Forelimb muscle (tissue), 1 donor: ENCODE results near the gene ZNF280B. TPM values are rescaled to one million over a fixed set of nuclear protein-coding genes. Genes with fewer than 3 reads are reported as not detected.
"Not testable (repeated sequence)": the region's sequence is repeated elsewhere in the genome, so short reads cannot be mapped to it uniquely, and the experiment has no call there.

Experiments used
- DNase-seq: peaks from one replicate; pipeline ENCODE4 v3.0.0-alpha.2; 2013; ENCODE audit warnings: low read depth
- polyA plus RNA-seq: library from polyadenylated mRNA; unstranded; fragments of 120-200 nt; gene quantifications from one replicate; pipeline ENCODE4 v1.2.1, GENCODE V29; 2013; ENCODE audit not compliant: insufficient read length

Gene ZNF280B
- polyA plus RNA-seq, 1 donor = 4.2 TPM

DNA sequence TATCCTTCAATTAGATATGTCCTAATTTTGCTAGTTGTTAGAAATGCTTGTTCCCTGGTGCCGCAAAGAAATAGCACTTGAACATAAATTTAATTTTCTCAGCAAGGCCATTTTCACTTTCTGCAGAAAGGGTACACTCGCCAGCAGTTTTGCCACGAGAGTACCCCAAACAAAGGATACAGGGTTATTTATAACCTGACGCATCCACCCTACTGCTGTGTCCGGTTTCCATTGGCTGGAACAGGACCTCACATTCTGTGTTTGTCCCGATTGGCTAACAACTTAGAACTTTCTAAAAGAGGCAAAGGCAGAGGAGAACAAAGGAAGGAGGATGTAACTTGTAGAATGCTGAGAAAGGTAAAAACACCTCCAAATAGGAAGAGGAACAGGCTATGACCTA is 1.4 kb upstream of the ZNF280B start:
- not testable (repeated sequence) for DNase-seq

DNA sequence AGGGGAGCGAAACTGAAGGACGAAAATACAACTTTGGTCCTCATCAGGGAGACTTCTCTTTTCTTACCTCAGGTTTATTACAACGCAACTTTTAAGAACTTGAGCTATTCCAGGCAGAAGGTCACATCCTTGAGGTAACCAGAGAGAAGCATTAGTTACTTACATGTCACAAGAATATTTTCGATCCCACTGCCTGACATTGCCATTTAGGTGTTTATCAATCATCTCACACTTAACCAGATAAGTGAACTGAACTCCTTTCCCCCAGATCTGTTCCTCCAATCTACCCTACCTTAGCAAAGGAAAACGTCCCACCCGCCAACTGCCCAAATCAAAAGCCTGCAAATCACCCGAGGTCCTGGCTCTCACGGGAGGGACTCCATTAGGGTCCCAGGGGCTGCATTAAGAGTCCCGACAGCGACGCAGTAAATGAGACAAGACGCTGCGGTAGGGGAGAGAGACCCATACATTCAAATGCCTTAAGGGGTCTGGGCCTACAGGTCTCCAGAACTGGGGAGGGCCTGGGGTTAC is 734 bp downstream of the ZNF280B start:
- DNase-seq = no peak

DNA sequence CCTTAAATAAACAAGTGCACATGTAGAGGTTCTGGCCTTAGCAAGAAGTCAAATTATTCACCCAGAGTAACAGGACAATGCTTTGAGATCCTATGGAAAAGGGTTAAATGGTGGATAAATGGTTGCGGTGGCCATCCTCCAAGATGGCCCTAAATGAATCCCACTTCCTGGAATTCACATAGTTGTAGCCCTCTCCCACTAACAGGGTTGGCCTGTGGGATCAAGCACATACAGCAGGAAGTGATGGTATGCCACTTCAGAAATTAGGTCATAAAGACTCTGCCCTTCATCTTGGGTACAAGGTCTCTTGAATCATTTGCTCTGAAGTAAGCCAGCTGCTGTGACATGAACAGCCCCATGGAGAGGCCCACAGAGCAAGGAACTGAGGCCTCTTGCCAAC is 1.8 kb downstream of the ZNF280B start:
- DNase-seq = no peak

DNA sequence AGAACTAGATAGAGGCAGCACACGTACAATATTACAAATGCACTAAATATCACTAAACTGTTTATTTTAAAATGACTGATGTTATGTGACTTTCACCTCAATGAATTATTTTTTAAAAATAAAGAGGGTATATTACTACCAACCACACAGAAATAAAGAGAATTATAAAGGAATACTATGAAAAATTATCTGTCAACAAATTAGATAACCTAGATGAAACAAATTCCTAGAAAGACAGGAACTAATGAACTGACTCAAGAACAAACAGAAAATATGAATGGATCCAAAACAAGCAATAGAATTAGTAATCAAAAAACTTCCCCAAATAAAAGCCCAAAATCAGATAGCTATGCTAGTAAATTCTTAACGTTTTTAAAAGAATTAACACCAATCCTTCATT is 10.3 kb downstream of the ZNF280B start:
- DNase-seq = no peak

DNA sequence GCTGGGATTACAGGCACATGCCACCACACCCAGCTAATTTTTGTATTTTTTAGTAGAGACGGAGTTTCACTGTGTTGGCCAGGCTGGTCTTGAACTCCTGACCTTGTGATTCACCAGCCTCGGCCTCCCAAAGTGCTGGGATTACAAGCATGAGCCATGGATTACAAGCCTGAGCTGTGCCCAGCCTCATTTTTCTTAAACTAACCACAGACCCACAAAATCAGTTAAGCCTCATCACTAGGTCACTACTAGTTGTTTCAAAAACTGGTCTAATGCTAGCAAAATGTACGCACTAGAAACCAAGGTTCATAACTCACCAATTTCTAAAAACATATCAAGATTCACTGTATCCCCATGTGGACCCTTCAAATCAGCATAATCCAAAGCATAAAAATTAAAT is 17.0 kb downstream of the ZNF280B start:
- not testable (repeated sequence) for DNase-seq

DNA sequence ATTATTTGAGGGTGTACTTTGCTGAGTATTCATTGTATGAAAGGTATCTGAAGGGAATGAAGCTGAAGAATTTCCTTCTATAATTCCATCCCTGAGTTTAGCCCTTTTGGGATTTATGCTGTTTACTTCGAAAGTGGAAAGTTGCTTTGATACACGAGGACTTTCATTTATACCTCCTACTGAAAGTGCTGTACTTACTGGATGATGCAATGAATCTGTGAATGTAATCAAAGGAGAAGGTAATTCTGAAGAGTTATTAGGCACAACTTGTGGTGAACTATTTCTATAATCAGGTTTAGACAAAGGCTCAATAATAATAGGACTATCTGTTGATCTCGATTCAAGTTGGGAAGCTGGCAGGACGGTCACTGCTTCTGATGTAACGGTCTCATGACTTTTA is 19.8 kb downstream of the ZNF280B start:
- DNase-seq = no peak

DNA sequence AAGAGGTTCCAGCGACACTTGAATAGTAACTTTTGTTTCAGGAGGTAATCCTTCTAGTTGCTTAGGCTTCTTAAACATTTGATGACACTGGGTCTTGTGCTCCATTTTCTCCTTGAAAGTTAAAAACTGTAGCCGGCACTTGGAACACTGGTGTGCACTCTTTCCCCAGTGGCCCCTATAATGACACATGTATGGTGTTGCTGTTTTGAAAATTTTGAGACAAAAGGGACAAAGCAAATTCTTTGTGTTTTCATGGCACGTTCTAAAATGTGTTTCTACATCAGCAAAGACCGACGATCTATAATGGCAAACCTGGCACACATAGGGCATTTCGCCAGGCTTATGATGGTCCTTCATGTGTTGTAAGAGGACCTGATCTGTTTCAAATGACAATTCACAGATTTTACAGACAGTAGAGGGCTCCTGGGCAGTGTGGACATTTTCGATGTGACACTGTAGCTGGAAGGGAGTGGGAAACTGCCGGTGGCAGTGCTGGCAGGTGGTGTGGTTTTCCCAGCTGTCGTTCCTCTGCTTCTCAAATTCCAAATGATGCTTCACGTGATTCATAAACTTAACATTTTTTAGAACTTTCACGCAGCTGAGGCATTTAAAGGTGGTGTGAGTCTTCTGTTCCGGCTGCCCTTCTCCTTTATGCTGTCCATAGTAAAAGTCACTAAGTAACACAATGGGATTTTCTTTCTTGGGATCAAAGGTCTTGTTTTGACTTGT is 20.5 kb downstream of the ZNF280B start:
- no peak for DNase-seq

DNA sequence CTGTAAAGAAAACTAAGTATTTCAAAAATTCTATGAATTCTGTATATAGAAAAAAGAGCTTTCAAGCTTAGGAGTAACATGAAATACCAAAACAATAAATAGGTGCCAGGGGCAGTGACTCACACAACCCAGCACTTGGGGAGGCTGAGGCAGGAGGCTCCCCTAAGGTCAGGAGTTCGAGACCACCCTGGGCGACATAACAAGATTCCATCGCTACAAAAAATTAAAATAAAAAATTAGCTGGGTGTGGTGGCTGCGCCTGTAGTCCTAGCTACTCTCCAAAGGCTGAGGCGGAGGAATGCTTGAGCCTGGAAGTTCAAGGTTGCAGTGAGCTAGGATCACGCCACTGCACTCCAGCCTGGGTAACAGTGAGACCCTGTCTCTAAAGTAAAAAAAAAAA is 21.5 kb downstream of the ZNF280B start:
- no peak for DNase-seq

DNA sequence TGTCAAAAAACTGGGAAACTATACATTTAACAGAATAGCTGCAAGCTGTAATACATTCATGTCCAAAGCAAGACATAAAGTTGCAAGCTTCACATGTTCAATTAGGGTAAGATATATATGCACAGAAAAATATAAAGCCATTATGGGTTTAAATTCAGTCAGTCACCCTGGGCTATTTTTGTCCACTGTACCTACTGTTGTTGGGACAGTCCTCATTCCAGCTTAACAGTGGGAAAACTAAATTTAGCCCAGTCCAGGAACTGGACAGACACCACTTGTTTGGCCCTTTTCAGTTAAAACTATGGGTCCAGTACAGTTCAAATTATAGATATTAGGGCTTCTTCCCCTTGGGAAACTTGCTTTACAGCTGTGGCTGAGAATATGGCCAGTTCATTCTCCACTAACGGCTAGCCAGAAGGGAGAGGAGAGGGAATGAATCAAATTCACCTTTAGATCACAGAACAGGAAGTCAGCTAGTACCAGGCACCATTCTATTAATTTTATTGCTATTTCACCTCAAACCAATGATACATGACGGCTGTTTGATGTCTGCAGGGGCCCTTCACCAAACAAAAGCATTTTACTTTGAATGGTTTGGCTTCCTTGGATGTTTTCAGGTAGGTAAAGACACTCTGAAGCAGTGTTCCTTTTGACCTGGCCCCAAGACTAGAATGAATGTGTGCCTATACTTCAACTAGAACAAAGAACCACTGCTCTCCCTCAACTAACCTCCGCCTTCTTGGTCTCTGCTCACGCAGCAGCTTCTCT is 22.2 kb downstream of the ZNF280B start:
- DNase-seq = no peak

DNA sequence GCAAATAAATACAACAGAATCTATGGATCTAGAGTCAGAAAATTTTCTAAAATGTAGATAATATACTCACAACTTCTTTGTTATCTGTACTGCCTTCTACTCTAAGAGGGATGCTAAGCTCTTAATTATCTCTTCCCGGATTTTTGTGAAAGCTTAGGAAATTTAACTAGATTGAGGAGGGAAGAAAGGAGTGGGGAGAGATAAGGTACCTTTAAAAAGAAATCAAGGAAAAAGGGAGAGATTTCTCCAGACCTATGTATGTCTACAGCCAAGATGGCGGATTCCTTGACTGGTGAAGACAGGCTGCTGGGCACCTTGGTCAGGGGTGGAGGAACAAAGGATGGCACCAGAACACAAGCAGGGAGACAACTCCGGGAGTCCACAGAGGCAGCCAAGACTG is 23.0 kb downstream of the ZNF280B start:
- DNase-seq = no peak

DNA sequence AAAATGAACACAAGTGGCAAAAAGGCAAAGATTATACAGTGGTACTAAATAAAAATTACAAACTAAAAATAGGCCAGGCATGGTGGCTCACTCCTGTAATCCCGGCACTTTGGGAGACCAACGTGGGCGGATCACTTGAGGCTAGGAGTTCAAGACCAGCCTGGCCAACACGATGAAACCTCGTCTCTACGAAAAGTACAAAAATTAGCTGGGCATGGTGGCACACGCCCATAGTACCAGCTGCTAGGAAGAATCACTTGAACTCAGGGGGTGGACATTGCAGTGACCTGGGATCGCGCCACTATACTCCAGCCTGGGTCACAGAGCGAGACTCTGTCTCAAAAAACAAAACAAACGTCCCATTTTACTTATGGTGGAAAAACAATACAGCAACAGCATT is 24.5 kb downstream of the ZNF280B start:
- no peak for DNase-seq

DNA sequence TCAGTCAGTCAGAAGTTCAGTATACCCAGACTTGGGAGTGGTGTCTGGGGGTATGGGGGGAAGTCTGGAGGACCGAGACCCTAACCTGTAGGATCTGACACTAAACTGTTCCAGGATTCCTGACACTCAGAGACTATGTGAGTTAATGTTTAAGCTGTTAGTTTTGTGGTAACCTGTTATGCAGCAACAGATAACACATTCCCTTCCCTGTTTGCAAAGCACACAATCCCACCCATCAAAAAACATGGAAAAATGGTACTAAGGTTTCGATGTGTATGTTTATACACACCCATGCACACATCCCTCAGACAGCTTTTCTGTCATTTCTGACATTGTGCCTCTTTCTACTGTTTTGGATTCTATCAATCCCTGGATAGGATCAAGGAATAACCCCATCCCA is 27.6 kb downstream of the ZNF280B start:
- DNase-seq = no peak

DNA sequence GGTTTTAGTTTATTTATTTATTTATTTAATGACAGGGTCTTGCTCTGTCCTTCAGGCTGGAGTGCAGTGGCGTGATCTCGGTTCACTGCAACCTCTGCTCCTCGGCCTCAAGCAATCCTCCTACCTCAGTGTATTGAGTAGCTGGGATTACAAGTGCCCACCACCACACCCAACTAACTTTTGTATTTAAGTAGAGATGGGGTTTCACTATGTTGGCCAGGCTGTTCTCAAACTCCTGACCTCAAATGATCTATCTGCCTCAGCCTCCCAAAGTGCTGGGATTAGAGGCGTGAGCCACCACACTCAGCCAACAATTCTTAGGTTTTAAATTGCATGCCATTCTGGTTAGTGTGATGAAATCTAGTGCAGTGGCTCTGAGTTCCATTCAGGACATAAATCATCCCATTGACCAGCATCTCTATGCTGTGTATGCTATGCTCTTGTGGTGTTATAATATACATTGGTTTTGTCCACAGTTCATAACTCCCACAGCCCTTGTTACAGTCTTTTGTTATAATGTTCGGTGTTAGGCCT is 28.5 kb downstream of the ZNF280B start:
- no peak for DNase-seq

DNA sequence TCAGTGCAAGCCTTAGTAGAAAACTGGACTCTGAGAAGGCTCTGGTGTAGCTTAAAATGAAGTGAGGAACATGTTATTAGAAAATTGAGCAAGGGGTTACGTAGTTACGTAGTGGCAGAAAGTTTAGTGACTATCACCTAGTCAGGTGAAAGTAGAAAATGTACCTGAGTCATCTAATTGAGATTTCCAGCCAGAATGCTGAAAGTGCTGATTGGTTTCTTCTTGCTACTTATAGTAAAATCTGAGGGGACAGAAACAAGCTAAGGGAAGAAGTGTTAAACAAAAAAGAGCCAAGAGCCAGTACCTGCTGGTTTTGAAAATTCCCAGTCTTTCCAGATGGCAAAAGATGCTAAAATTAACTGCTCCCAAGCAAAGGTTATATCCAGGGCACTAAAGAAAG is 29.4 kb downstream of the ZNF280B start:
- no peak for DNase-seq

DNA sequence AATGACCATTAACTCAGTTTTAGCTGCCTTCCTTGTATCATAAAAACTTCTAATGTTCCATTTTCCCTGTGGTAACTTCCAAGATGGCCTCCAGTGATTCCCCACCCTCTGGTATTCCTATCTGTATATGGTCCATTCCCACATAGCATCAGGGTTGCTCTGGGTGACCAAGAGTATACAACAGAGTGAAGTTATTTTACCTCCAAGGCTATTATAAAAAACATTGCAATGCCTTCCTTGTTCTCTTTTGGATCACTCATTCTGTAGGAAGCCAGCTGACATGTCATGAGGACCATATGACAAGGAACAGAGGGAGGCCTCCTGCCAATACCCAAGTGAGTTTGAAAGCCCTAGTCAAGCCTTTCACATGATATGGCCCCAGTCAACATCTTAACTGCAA is 30.1 kb downstream of the ZNF280B start:
- no peak for DNase-seq

DNA sequence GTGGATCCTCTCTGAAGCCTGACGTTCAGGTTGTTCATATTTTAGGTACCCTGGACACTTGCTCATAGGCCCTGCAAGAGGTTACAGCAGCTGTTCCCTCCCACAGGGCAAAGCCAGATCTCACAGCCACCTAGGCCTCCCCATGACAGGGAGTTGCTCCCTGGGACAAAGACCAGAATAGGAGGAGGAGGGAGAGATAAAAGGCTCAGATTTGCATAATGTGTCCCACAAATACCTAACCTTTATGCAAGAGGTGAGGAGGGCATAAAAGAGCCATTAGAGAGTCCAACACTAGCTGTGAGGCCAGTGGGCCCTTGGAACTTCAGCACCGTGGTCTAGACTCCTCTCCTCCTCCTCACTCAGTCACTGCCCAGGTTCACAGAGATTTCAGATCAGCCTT is 33.8 kb downstream of the ZNF280B start:
- no peak for DNase-seq

DNA sequence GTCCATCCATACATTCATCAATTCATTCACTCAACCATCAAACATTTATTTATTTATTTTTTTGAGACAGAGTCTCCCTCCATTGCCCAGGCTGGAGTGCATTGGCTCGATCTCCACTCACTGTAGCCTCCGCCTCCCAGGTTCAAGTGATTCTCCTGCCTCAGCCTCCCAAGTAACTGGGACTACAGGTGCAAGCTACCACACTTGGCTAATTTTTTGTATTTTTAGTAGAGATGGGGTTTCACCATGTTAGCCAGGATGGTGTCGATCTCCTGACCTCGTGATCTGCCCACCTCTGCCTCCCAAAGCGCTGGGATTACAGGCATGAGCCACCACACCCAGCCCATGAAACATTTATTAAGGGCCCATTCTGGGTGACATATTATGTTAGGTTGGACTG is 37.4 kb downstream of the ZNF280B start:
- not testable (repeated sequence) for DNase-seq

DNA sequence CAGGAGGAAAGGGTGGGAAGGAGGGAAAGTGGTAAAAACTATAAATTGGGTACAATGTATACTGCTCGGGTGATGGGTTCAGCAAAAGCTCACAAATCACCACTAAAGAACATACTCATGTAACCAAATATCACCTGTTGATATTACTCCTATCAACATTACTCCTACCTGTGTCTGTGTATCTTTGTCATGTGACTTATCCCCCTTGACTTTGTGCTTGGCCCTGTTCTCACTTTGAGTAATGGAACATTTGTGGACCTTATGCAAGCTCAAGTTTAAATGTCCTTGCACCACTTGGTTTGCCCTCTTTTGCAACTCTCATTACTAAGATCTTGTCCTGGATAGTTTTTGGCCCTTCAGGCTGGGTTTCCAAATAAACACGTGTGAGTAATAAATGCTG is 39.0 kb downstream of the ZNF280B start:
- DNase-seq = no peak

DNA sequence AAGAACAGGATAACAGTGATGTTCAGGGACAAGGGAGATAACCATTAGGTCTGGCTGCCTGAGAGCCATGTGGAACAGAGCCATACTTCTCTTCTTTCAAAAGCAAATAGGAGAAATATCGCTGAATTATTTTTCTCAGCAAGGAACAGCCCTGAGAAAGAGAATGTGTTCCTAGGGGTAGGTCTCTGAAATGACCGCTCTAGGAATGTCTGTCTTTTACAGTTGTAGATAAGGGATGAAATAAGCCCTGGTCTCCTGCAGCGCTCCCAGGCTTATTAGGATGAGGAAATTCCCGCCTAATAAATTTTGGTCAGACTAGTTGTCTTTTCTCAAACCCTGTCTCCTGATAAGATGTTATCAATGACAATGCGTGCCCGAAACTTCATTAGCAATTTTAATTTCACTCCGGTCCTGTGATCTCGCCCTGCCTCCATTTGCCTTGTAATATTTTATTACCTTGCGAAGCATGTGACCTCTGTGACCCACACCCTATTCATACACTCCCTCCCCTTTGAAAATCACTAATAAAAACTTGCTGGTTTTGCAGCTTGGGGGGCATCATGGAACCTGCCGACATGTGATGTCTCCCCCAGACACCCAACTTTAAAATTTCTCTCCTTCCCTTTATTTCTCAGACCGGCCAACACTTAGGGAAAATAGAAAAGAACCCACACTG is 39.6 kb downstream of the ZNF280B start:
- not testable (repeated sequence) for DNase-seq

DNA sequence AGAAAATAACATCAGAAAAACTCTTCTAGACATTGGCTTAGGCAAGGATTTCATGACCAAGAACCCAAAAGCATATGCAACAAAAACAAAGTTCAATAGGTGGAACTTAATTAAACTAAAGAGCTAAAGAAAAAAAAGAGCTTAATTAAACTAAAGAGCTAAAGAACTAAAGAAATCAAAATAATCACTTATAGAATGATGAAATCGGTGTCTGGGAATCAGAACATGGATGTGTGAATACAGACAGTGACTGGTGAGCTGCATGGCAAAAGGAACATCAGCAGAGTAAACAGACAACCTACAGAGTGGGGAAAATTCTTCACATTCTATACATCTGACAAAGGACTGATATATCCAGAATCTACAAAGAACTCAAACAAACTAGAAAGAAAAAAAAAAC is 41.4 kb downstream of the ZNF280B start:
- no peak for DNase-seq

DNA sequence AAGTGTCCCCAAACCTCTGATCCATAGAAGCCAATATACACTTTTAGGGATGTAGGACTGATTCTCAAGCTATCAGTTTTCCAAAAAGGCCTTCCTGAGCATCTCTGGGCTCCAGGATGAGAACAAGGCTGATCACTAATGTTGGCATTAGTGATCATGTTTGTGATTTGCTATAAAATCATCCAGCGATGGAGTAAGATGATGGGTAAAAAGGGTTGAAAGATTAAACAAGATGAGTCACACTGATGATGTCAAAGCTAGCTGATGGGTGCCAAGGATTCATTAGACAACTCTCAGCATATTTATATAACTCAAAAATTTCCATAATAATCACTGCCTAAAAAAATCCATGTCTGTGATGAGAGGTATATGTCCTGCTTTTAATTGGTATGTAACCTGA is 42.8 kb downstream of the ZNF280B start:
- DNase-seq = no peak

DNA sequence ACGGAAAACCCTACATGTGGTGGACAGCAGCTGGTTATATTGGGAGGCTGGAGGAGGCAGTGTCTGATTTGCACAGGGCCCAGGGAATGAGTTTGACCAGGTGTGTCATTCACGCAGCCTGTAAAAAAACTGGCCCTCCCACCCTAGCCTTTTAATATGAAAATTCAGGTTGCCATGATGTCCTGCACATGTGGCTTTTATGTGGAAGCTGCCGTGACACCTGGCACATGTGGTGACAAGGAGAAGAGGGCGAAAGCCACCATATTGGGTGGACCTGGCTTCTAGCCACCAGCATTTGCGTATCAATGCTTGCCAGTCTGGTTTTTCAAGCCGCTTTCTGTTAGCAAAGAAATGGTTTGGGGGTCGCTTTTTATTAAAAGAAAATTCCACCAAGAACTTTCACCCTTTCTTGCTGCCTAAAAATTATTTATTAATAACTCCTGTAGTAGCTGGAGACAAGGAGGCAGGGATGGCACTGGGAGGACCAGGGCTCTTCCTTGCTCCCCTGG is 43.4 kb downstream of the ZNF280B start:
- no peak for DNase-seq
